H1 (cell line): ENCODE measurements around the gene PPP1R9A. TPM values are rescaled to one million over a fixed set of nuclear protein-coding genes. Genes with fewer than 3 reads are reported as not detected.

Experiments
- CTCF ChIA-PET: fragments of 300-600 bp; sonication (Branson Sonifier 250); formaldehyde crosslinking; loops from one replicate; lab custom pipeline; 2021; ENCODE audit not compliant: partially characterized antibody; lab: Charles Lee
- POLR2A ChIA-PET: fragments of 300-600 bp; sonication (Branson Sonifier 250); formaldehyde crosslinking; loops from one replicate; lab custom pipeline; 2021; ENCODE audit warnings: inconsistent platforms; ENCODE audit not compliant: partially characterized antibody; lab: Charles Lee
- DNase-seq, 2 experiments: peaks; one replicate each; pipeline versions ENCODE4 v3.0.0 to v3.0.0-alpha.2; 2010 to 2022; ENCODE audit warnings: low spot score in 2 of 2, low read depth in 1 of 2, mixed read lengths in 1 of 2
- FAIRE-seq: peaks from 2 replicates; lab custom pipeline; 2011; peaks lifted over from hg19 to GRCh38; lab: Jason Lieb, UNC
- H2AFZ ChIP-seq: 2 replicates; pipeline ENCODE4 v1.8.1; 2012; ENCODE audit warnings: low read length, inconsistent platforms
- H2AK5ac ChIP-seq: 2 replicates; pipeline ENCODE4 v1.6.1; 2013; ENCODE audit warnings: low read depth, low read length
- H2BK120ac ChIP-seq: replicated peaks from 2 replicates; pipeline ENCODE3; 2013; ENCODE audit warnings: low read depth, low read length, inconsistent platforms
- H2BK12ac ChIP-seq: 2 replicates; pipeline ENCODE4 v1.6.1; 2013; ENCODE audit warnings: low read depth, low read length
- H2BK15ac ChIP-seq: 2 replicates; pipeline ENCODE4 v1.6.1; 2013; ENCODE audit warnings: low read length
- H2BK20ac ChIP-seq: 2 replicates; pipeline ENCODE4 v1.6.1; 2013; ENCODE audit warnings: low read length
- H2BK5ac ChIP-seq: 2 replicates; pipeline ENCODE4 v1.6.1; 2013; ENCODE audit warnings: low read depth, low read length
- H3K14ac ChIP-seq: 2 replicates; pipeline ENCODE4 v1.6.1; 2013; ENCODE audit warnings: inconsistent platforms; ENCODE audit not compliant: insufficient read length
- H3K18ac ChIP-seq: 2 replicates; pipeline ENCODE4 v1.6.1; 2013; ENCODE audit warnings: low read length; ENCODE audit errors: extremely low read depth
- H3K23ac ChIP-seq: 2 replicates; pipeline ENCODE4 v1.6.1; 2013; ENCODE audit warnings: inconsistent platforms; ENCODE audit not compliant: insufficient read length
- H3K23me2 ChIP-seq: 2 replicates; pipeline ENCODE4 v1.6.1; 2013; ENCODE audit warnings: low read depth, low read length
- H3K27ac ChIP-seq: 2 replicates; pipeline ENCODE4 v1.6.1; 2011; ENCODE audit warnings: low read depth, low read length, inconsistent platforms
- H3K27me3 ChIP-seq, 4 experiments: replicated peaks in 1 of 4; 1 replicate in 1 of 4; 2 replicates in 3 of 4; pipeline versions ENCODE4 v1.6.1 to v1.8.1; 2011 to 2013; ENCODE audit warnings: low read length in 3 of 4, mild to moderate bottlenecking in 3 of 4, inconsistent platforms in 2 of 4, mixed read lengths in 2 of 4, moderate library complexity in 1 of 4; ENCODE audit not compliant: control insufficient read depth in 3 of 4, insufficient read depth in 3 of 4; ENCODE audit errors: extremely low read depth in 1 of 4
- H3K36me3 ChIP-seq, 4 experiments: 2 replicates each; pipeline versions ENCODE4 v1.6.1 to v1.8.1; 2011 to 2013; ENCODE audit warnings: mild to moderate bottlenecking in 4 of 4, low read length in 3 of 4, moderate library complexity in 2 of 4, control low read depth in 1 of 4, inconsistent platforms in 1 of 4; ENCODE audit not compliant: insufficient read depth in 4 of 4, control insufficient read depth in 2 of 4
- H3K4ac ChIP-seq: replicated peaks from 2 replicates; pipeline ENCODE3; 2013; ENCODE audit warnings: low read length, low read depth, mixed read lengths, inconsistent platforms; ENCODE audit not compliant: insufficient read length
- H3K4me1 ChIP-seq, 4 experiments: replicated peaks in 1 of 4; 1 replicate in 1 of 4; 2 replicates in 3 of 4; pipeline versions ENCODE4 v1.6.1 to v1.8.1; 2011 to 2013; ENCODE audit warnings: low read length in 3 of 4, inconsistent platforms in 2 of 4, mixed read lengths in 1 of 4; ENCODE audit not compliant: insufficient read depth in 4 of 4, control insufficient read depth in 3 of 4
- H3K4me2 ChIP-seq, 2 experiments: 2 replicates each; pipeline versions ENCODE4 v1.6.1 to v1.8.1; 2011 to 2013; ENCODE audit warnings: low read depth in 2 of 2, low read length in 2 of 2, control low read depth in 1 of 2, inconsistent platforms in 1 of 2, mild to moderate bottlenecking in 1 of 2; ENCODE audit not compliant: insufficient read depth in 1 of 2
- H3K4me3 ChIP-seq, 4 experiments: fragments of 200-600, 300-600 bp in 1 of 4; sonication (generic), shearing (Covaris generic), sonication (Bioruptor Twin) in 1 of 4; 2 replicates each; pipeline versions ENCODE4 v1.5.1 to v1.8.1; 2011 to 2016; ENCODE audit warnings: low read length in 4 of 4, low read depth in 3 of 4, control low read depth in 2 of 4, inconsistent platforms in 2 of 4, mild to moderate bottlenecking in 2 of 4, mixed read lengths in 1 of 4, moderate library complexity in 1 of 4; ENCODE audit not compliant: insufficient read depth in 2 of 4; ENCODE audit errors: extremely low read depth in 1 of 4
- H3K56ac ChIP-seq: replicated peaks from 2 replicates; pipeline ENCODE3; 2013; ENCODE audit warnings: low read depth, mild to moderate bottlenecking, mixed read lengths, low read length, inconsistent platforms; ENCODE audit not compliant: insufficient read length
- H3K79me1 ChIP-seq: 2 replicates; pipeline ENCODE4 v1.6.1; 2013; ENCODE audit warnings: low read depth, low read length, control low read depth
- H3K79me2 ChIP-seq, 2 experiments: 2 replicates each; pipeline versions ENCODE4 v1.6.1 to v1.8.1; 2012 to 2013; ENCODE audit warnings: low read length in 2 of 2, mild to moderate bottlenecking in 2 of 2, inconsistent platforms in 1 of 2; ENCODE audit not compliant: insufficient read depth in 2 of 2, control insufficient read depth in 1 of 2
- H3K9ac ChIP-seq, 4 experiments: replicated peaks in 1 of 4; 1 replicate in 1 of 4; 2 replicates in 3 of 4; pipeline versions ENCODE4 v1.6.1 to v1.8.1; 2011 to 2013; ENCODE audit warnings: low read depth in 3 of 4, low read length in 3 of 4, control low read depth in 2 of 4, mild to moderate bottlenecking in 2 of 4, moderate library complexity in 2 of 4, inconsistent platforms in 1 of 4; ENCODE audit errors: extremely low read depth in 1 of 4
- H3K9me3 ChIP-seq, 2 experiments: 2 replicates each; pipeline versions ENCODE4 v1.6.1 to v1.8.1; 2012 to 2013; ENCODE audit warnings: mild to moderate bottlenecking in 2 of 2, moderate library complexity in 2 of 2, control low read depth in 1 of 2, inconsistent platforms in 1 of 2, low read depth in 1 of 2, low read length in 1 of 2, mixed read lengths in 1 of 2; ENCODE audit not compliant: insufficient read depth in 2 of 2
- H4K20me1 ChIP-seq, 2 experiments: replicated peaks in 1 of 2; 2 replicates each; pipeline versions ENCODE3 to v1.8.1; 2011 to 2013; ENCODE audit warnings: inconsistent platforms in 2 of 2, low read length in 2 of 2, mild to moderate bottlenecking in 1 of 2; ENCODE audit not compliant: insufficient read depth in 2 of 2, control insufficient read depth in 1 of 2
- H4K5ac ChIP-seq: 2 replicates; pipeline ENCODE4 v1.6.1; 2013; ENCODE audit warnings: low read length, low read depth, mixed read lengths, inconsistent platforms; ENCODE audit not compliant: insufficient read length
- H4K8ac ChIP-seq: 2 replicates; pipeline ENCODE4 v1.8.0; 2013; ENCODE audit warnings: mild to moderate bottlenecking, moderate library complexity, low read length, inconsistent platforms; ENCODE audit not compliant: insufficient read depth; ENCODE audit errors: extremely low read depth
- H4K91ac ChIP-seq: replicated peaks from 2 replicates; pipeline ENCODE3; 2013; ENCODE audit warnings: low read length, mixed read lengths, inconsistent platforms; ENCODE audit not compliant: insufficient read length
- BCL11A ChIP-seq, 2 experiments: IDR thresholded peaks; one replicate each; pipeline ENCODE4 v1.6.1; 2011; ENCODE audit warnings: low read depth in 2 of 2, low read length in 2 of 2, mild to moderate bottlenecking in 2 of 2
- CBX8 ChIP-seq: fragments of 300-800, 300-1000 bp; sonication (generic); IDR thresholded peaks from 2 replicates; pipeline ENCODE4 v1.7.1; 2016; ENCODE audit warnings: low read depth, low read length, borderline replicate concordance
- EGR1 ChIP-seq: IDR thresholded peaks from 2 replicates; pipeline ENCODE4 v1.6.1; 2011; ENCODE audit warnings: low read depth, low read length, borderline replicate concordance
- HDAC6 ChIP-seq: IDR thresholded peaks from one replicate; pipeline ENCODE4 v1.7.1; 2012; ENCODE audit warnings: low read depth, mild to moderate bottlenecking, inconsistent platforms, low read length, moderate library complexity
- NANOG ChIP-seq: IDR thresholded peaks from 2 replicates; pipeline ENCODE4 v1.6.1; 2011; ENCODE audit warnings: low read length, low read depth, mild to moderate bottlenecking, inconsistent platforms; ENCODE audit not compliant: insufficient read depth, poor library complexity, severe bottlenecking
- RAD21 ChIP-seq, 2 experiments: IDR thresholded peaks in 1 of 2; conservative IDR thresholded peaks in 1 of 2; 2 replicates each; pipeline ENCODE4 v1.6.1; 2011; ENCODE audit warnings: low read depth in 2 of 2, low read length in 2 of 2, improper control_type of control experiment in 1 of 2, inconsistent platforms in 1 of 2, mild to moderate bottlenecking in 1 of 2, moderate library complexity in 1 of 2
- RFX5 ChIP-seq: IDR thresholded peaks from 2 replicates; pipeline ENCODE4 v1.6.1; 2011; ENCODE audit warnings: low read depth, low read length, improper control_type of control experiment, borderline replicate concordance
- RNF2 ChIP-seq: fragments of 200-900, 300-1000 bp; sonication (generic); IDR thresholded peaks from 2 replicates; pipeline ENCODE4 v1.7.1; 2016; ENCODE audit warnings: borderline replicate concordance, low read depth, mild to moderate bottlenecking, antibody characterized with exemption, low read length; ENCODE audit not compliant: poor library complexity, severe bottlenecking; ENCODE audit errors: missing control alignments
- SAP30 ChIP-seq: fragments of 300-600 bp; sonication (generic); IDR thresholded peaks from 2 replicates; pipeline ENCODE4 v1.7.1; 2012; ENCODE audit warnings: low read length, moderate library complexity, mild to moderate bottlenecking, inconsistent platforms; ENCODE audit not compliant: insufficient read depth, insufficient replicate concordance
- SIX5 ChIP-seq: IDR thresholded peaks from 2 replicates; pipeline ENCODE4 v1.6.1; 2011; ENCODE audit warnings: mild to moderate bottlenecking, low read depth, low read length
- SP2 ChIP-seq: IDR thresholded peaks from 2 replicates; pipeline ENCODE4 v1.6.1; 2012; ENCODE audit warnings: mild to moderate bottlenecking, low read length, inconsistent platforms
- TCF12 ChIP-seq: IDR thresholded peaks from 2 replicates; pipeline ENCODE4 v1.6.1; 2011; ENCODE audit warnings: low read depth, mild to moderate bottlenecking, low read length
- TEAD4 ChIP-seq: IDR thresholded peaks from 2 replicates; pipeline ENCODE4 v1.6.1; 2012; ENCODE audit warnings: low read depth, low read length, inconsistent platforms, mixed read lengths
- WGBS, 2 experiments: shearing (Covaris generic) in 1 of 2; methylation state at CpG; one replicate each; pipeline versions ENCODE4 v1.1.6 to v1.1.7; 2013 to 2015; ENCODE audit warnings: low lambda C conversion rate in 2 of 2, mixed read lengths in 2 of 2, inconsistent platforms in 1 of 2, low coverage in 1 of 2, missing lambda C conversion rate in 1 of 2; ENCODE audit not compliant: insufficient replicate concordance in 2 of 2, insufficient coverage in 1 of 2, insufficient read length in 1 of 2; ENCODE audit errors: extremely low coverage in 1 of 2, missing lambda C conversion rate in 1 of 2; 5-methylcytosine and 5-hydroxymethylcytosine counted together
- polyA plus RNA-seq, 7 experiments: library from polyadenylated mRNA; depleted of rRNA in 3 of 7; stranded (reverse) in 5 of 7; unstranded in 2 of 7; fragments of >200 nt in 5 of 7; fragments of 200-250 nt in 2 of 7; gene quantifications; 1 replicate in 5 of 7; 2 replicates in 1 of 7; 4 replicates in 1 of 7; pipeline versions ENCODE4 v1.2.1 to v1.2.3, GENCODE V29; 2011 to 2013; ENCODE audit warnings: missing spikeins in 2 of 7, mixed read lengths in 2 of 7
- total RNA-seq: library from RNA; stranded (reverse); fragmentation: NEBNext Ultra II Directional; extraction: Animal tissue kit (Norgen Biotek cat#: 25700); gene quantifications from 2 replicates; pipeline ENCODE4 v1.2.1, GENCODE V29; 2021

Gene PPP1R9A
- total and polyA plus RNA-seq, 2 of the 8 experiments (the other 6 are each of a cell fraction or from before 2014, with no cell fraction given), result 3.0 to 20.3 TPM

DNA sequence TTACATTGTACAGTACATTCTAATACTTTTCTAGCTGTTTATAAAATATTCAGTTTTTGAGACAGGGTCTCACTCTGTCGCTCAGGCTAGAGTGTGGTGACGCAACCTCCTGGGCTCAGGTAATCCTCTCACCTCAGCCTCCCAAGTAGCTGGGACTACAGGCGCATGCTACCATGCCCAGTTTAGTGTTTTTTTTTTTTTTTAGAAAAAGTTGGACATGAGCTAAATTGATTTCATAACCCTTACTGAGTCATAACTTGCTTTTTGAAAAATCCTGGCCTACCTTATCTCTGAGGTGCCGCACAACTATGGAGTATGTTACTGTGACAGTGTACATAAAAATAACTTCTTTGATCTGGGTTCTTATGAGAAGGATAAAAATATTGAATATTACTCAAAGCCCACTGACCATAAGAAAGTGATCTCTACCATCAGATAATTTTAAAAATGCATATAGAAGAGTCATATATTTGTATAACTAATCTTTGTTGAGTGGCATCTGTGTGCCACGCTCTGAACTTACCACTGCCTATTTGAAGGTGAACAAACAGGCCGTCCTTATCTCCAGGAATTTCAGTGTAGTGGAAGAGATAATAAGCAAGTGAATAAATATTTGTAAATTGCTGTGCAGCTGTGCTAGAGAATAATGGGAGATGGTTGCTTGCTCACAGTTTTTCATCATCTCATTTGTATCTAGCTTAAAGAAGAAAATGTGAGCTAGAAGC, 73.2 kb downstream of the PPP1R9A start:
- H3K23ac ChIP-seq, result no peak overlapping the region
- no peak overlapping the region for H2BK15ac ChIP-seq
- no peaks in the 10 kb centered on the region for H3K79me1 ChIP-seq
- H3K4me2 ChIP-seq, result no peak overlapping the region
- H3K4me3 ChIP-seq, result no peak overlapping the region
- H3K4me1 ChIP-seq, result no peaks in the 10 kb centered on the region
- no peaks in the 10 kb centered on the region for H3K9me3 ChIP-seq
- no peak overlapping the region for H3K14ac ChIP-seq
- no peaks in the 10 kb centered on the region for H4K20me1 ChIP-seq
- no peak overlapping the region for H2AFZ ChIP-seq
- H3K23me2 ChIP-seq, result no peaks in the 10 kb centered on the region
- H4K5ac ChIP-seq, result no peak overlapping the region
- no peak overlapping the region for H2AK5ac ChIP-seq
- no peak overlapping the region for H2BK5ac ChIP-seq
- 87% methylated on average over 6 of the region's 6 CpGs; no CpG with 5 or more reads in 1 of the 2 experiments for WGBS, 2 experiments
- H3K27me3 ChIP-seq, result no peaks in the 10 kb centered on the region
- no peak overlapping the region for H3K4ac ChIP-seq
- H3K9ac ChIP-seq, result no peak overlapping the region
- H2BK120ac ChIP-seq, result no peak overlapping the region
- CTCF ChIA-PET, result no interaction called here
- DNase-seq (no peak), FAIRE-seq (no peak)
- no peak overlapping the region for H2BK12ac ChIP-seq
- no peaks in the 10 kb centered on the region for H3K36me3 ChIP-seq
- POLR2A ChIA-PET, result no interaction called here
- no peak overlapping the region for H3K27ac ChIP-seq
- H3K56ac ChIP-seq, result no peak overlapping the region
- peaks cover 0 to 7% of the 10 kb centered on the region in 2 experiments; a peak in 2 of 4 replicates for H3K79me2 ChIP-seq
- H3K18ac ChIP-seq, result no peak overlapping the region
- H2BK20ac ChIP-seq, result no peak overlapping the region
- no peak overlapping the region for H4K8ac ChIP-seq
- no peak overlapping the region for H4K91ac ChIP-seq
- TF ChIP-seq TCF12 (no peak), SP2 (no peak), RFX5 (no peak), CBX8 (no peak), EGR1 (no peak), SIX5 (no peak), NANOG (no peak), TEAD4 (no peak), BCL11A (IDR thresholded peaks at IDR 0.05; ENCODE audit: low read depth in 2 of 2, low read length in 2 of 2) (no peak), HDAC6 (no peak), SAP30 (no peak), RNF2 (no peak), RAD21 (IDR thresholded peaks at IDR 0.05 in 1 of 2, conservative IDR thresholded peaks at IDR 0.05 in 1 of 2; ENCODE audit: low read depth in 2 of 2, low read length in 2 of 2) (no peak)
